GM19238 (cell line): ENCODE measurements around the gene INCENP.

Experiments used
- DNase-seq: peaks from one replicate; pipeline ENCODE4 v3.0.0; 2011; ENCODE audit warnings: low spot score; ENCODE audit not compliant: insufficient read length

Gene INCENP

DNA sequence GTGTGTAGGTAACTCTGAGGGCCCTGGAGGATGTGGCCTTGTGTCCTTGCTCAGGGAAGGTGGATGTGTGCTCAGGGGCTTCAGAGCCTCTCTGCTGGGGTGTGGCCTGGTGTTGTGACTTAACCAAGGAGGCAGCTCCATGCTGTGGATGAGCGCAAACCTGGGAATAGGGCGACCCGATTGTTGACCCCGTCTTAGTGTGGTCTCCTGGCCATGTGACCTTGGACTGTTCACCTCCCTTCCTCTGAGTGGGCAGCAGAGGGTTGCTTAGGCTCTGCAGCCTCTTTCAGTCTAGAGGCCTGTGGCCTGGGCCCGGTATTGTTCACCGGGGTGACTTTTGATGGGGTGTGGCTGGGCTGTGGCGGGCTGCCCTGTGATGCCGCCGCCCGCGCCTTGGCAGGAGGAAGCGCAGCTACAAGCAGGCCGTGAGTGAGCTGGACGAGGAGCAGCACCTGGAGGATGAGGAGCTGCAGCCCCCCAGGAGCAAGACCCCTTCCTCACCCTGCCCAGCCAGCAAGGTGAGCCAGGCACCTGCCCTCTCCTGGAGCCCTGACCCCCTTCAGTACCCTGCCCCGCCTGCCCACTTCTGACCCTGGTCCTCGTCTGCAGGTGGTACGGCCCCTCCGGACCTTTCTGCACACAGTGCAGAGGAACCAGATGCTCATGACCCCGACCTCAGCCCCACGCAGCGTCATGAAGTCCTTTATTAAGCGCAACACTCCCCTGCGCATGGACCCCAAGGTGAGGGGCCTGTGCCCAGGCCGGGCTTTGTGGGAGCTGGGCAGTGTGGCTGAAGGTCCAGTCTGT lies 16.7 kb downstream of the INCENP start:
- DNase-seq: no peak

DNA sequence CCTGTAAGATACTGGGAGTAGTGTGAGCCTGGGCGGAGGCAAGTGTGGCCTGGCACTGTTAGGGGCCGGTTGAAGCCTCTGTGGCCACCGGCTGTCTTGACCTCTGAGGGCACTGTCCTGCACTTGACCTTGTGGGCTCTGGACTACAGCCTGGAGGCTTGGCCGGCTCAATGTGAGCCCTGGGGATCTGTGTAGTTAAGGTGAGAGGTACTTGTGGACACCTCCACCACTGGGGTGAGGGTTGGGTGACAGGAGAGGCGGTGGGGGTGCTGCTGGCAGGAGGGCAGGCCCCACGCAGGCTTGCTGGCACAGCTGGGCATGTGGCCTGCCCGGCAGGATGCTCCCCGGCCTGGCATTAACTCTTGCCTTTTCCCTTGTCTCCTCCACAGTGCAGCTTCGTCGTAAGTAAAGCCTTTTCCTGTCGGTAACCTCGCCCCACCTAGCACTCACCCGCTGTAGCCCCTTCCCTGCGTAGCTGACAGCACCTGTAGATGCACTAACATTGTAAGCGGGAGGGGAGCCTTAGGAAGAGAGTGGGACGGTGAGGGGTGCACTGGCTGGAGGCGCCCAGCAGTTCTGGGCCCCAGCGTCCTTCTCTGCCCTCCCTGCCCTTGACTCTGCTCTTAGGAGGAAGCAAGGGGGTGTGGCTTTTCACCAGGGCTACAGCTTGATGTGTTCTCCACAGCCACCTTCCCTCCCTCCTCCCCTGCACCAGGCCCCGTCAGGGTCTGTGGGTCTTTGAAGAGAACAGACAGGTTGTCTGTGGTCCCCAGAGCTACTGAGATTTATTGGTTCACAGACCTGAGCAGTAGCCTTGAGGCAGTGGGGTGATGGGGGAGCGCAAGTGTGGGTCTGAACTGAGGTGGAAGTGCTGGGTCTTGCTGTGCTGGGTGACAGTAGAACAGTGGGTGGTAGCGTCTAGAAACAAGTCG lies 17.6 kb downstream of the INCENP start:
- no peak for DNase-seq

DNA sequence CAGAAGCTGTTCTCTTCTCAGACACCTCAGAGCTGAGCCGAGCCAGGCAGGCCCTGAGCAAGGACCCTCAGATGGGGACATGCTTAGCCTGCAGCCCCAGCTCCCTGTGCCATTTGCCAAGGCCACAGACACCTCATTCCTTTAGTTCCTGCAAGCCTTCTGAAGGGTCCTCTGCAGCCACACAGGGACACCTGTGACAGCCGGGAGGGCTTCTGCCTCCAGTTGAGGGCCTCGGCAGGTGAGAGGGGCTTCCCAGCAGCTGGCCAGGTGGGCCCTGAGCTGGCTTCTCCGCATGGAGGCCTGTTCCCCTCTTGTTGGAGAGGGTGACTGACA lies 18.2 kb downstream of the INCENP start:
- DNase-seq: no peak

DNA sequence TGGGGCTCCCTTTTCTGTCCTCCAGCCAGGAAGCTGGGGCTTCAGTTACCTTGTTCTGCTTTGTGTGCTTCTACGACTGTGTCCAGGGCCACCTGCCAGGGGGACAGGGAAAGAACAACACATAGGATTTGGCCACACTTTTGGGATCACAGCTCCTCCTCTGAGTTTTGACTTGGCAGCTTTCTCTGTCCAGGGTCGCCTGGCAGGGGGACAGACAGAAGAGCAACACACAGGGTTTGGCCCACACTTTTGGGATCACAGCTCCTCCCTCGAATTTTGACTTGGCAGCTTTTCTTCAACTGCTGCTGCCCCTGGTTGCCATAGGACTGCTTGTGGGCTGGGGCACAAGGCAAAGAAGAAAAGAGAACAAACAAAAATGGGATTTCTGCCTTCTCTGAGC lies 19.1 kb downstream of the INCENP start:
- no peak for DNase-seq

DNA sequence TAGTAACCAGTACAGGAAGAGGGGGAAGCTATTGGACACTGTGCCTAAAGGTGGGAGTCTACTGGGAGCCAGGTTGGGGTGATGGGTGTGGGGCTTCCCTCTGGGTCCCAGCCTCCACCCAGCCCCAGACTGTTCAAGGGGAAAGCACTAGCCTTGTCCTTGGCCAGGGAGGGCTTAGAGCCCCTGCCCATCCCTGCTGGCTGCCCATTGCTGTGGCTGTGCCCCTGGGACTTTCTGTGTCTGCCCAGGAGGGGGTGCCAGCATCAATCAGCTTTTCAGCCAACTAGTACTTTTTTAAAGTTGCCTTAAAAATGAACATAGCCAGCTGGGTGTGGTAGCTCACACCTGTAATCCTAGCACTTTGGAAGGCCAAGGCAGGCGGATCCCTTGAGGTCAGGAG lies 19.9 kb downstream of the INCENP start:
- no peak for DNase-seq

DNA sequence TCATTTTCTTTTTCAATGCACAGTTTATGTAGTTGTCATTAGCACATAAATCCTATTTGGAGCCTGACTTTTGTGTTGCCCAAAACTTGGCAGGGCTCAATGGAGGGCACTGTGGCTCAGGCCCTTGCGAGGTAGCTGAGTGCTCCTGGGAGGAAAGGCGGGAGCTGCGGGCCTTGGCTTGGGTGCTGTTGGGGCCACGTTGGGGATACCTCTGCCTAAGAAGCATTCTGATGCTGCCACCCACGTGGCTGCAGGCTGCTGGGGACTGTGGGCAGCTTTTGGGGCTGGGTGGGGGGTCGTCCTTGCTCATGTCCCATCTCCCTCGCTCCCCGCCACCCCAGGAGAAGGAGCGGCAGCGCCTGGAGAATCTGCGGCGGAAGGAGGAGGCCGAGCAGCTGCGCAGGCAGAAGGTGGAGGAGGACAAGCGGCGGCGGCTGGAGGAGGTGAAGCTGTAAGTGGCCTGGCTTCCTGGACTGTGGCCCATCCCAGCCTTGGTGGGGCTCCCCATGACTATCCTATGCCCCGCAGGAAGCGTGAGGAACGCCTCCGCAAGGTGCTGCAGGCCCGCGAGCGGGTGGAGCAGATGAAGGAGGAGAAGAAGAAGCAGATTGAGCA lies 20.9 kb downstream of the INCENP start:
- no peak for DNase-seq

DNA sequence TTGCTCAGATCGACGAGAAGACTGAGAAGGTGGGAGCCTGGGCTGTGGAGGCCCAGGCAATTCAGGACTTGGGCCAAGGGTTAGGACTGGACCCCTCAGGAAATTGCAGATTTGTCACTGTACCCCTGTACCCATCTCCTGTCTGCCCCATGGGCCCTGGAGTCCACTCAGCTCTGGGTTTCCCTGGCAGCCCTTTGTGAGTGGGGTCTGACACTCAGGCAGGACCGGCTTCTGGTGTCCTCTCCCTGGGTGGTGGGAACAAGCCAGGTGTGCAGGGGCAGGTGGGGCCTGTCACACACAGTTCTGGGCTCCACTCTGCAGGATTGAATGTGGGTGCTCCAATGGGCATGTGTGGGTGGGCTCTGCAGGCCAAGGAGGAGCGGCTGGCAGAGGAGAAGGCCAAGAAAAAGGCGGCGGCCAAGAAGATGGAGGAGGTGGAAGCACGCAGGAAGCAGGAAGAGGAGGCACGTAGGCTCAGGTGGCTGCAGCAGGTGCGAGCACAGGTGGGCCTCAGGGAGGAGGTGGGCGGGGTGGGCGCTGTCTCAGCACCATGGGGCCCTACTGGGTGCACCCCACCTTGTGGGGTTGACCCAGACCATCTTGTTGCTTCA lies 21.6 kb downstream of the INCENP start:
- no peak for DNase-seq

DNA sequence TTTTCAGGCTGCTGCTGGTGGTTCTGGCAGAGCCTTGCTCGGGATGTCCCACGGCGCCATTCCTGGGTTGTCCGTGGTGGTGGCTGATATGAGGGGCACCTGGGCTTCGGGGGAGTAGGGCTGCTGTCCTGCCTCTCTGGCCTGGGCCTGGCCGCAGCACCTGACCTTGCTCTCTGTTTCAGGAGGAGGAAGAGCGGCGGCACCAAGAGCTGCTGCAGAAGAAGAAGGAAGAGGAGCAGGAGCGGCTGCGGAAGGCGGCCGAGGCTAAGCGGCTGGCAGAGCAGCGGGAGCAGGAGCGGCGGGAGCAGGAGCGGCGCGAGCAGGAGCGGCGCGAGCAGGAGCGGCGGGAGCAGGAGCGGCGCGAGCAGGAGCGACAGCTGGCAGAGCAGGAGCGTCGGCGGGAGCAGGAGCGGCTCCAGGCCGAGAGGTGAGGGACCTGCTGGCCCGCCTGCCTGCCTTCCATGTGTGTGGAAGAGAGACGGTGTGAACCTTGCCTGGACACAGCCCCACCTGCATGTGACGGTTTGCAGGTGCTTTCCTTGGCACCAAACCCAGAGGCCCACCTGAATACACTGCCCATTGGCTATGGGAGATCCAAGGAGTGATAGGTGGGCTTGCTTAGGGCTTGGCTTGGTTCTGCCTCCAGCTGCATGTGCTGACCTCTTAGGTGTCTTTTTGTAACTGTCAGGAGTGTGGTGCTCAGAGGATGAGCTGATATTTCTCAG lies 22.8 kb downstream of the INCENP start:
- DNase-seq: no peak

DNA sequence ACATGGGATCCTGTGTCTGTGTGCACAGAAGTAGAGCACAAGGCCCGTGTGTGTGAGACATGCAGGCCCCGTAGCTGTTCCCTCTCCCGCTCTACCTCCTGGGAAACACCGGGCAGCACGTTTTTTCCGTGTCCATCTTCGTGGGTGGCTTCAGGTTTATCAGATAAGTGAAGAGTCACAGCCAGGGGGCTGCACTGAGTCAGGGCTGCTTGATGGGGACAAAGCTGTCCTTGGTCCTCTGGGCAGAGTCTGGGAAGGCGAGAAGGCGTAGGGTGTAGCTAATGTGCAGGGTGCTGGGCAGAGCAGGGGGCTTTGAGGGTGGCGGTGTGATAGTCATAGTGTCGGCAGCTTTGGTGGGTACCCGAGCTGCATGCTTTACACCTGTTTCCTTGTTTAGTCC lies 23.7 kb downstream of the INCENP start:
- DNase-seq: no peak

DNA sequence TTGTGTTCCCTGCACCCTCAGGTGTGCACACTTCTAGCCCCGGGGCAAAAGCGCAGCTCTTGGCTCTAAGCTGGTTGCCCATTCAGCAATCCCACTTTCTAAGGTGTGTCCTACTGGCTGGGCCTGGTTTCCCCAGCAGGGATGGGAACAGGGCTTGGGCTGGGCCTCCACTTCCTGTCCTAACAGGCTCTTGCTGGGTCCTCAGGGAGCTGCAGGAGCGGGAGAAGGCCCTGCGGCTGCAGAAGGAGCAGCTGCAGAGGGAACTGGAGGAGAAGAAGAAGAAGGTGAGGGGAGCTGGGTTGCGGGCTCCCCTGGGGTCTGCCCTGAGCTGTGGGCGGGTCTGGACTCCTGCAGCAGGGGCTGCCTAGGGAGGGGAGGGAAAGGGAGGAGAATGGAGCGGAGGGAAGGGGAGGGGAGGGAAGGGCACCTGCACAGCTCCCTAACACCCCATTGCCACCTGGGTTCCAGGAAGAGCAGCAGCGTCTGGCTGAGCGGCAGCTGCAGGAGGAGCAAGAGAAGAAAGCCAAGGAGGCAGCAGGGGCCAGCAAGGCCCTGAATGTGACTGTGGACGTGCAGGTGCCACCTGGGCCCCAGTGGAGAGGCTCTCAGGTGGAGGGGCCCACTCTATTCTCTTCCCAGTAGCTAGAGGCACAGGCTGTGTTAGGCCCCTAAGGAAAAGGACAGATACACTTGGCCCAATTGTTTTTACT lies 24.6 kb downstream of the INCENP start:
- DNase-seq: no peak

DNA sequence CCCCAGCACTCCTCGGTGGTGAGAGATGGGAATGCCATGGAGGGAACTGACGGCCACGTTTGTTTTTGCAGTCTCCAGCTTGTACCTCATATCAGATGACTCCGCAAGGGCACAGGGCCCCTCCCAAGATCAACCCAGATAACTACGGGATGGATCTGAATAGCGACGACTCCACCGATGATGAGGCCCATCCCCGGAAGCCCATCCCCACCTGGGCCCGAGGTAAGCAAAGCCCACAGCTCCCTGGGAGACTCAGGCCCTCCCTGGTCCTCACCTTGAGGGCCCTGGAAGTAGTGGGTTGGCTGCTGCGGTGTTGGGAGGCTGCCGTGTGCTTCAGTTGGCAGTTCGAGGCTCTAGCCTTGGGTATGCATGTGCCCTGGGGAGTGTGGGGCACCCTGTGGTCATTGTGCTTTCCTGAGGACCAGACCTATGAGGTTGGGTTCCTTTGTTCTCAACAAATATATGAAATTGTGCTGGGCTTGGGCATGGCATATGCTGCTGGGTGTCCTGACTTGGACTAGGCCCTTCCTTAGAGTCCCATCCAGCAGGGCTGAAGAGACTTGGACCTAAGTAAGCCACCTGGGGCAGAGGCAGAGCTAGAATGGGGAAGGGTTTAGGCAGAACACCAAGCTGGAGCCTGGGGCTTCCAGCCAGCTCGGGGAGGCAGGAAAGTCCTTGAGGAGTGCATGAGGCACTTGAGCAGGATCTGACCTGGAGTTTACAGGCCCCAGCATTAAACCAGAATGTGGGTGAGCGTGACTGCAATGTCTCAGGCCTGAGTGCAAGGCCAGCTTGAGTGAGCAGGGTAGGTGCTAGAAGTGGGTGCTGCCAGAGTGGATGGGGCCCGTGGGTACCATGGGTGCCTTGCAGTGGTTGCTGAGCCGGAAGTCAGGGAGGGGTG lies 26.4 kb downstream of the INCENP start:
- DNase-seq: no peak

DNA sequence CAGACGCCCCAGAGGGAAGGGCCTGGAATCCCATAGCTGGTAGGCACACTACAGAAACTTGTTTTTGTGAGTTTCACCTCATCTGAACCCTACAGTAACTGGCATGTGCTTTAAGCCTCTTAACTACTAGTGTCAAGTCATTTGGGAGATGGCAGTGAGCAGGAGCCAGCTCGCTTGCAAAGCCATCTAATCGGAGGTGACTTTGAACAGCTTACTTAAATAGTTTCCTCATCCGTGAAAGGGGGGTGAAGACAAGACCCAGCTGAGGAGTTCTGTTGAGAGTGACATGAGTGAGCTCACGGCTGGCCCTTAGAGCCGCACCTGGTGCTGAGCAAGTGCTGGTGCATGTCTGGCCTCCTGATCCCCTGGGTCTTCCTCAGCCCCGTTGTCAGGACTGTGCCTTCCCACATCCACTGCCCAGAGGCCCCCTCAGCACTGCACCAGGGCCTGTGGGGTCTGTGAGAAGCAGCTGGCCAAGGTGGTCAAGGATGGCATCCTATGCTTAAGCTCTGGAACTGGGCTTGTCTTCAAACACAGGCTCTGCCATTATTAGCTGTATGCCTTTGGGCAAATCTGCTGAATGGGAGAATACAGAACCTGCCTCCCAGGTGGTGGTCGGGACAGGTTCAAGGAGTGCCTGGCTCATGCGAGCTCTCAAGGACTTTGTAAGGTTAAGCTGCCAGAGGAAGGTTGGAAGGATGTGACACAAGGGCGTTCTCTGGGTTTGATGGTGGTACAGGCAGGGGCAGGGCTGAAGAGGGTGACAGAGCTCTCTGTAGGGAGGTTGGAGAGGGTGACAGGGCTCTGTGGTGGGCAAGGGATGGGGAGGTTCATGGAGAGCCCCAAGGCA lies 27.3 kb downstream of the INCENP start:
- no peak for DNase-seq

DNA sequence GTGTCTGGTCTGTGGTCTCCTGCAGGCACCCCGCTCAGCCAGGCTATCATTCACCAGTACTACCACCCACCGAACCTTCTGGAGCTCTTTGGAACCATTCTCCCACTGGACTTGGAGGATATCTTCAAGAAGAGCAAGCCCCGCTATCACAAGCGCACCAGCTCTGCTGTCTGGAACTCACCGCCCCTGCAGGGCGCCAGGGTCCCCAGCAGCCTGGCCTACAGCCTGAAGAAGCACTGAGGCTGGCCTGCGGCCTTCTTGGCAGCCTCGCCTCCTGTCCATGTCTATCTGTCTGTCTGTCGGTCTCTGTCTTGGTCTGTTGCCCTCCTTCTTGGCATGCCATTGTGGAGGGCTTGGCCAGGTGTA lies 27.9 kb downstream of the INCENP start:
- no peak for DNase-seq

DNA sequence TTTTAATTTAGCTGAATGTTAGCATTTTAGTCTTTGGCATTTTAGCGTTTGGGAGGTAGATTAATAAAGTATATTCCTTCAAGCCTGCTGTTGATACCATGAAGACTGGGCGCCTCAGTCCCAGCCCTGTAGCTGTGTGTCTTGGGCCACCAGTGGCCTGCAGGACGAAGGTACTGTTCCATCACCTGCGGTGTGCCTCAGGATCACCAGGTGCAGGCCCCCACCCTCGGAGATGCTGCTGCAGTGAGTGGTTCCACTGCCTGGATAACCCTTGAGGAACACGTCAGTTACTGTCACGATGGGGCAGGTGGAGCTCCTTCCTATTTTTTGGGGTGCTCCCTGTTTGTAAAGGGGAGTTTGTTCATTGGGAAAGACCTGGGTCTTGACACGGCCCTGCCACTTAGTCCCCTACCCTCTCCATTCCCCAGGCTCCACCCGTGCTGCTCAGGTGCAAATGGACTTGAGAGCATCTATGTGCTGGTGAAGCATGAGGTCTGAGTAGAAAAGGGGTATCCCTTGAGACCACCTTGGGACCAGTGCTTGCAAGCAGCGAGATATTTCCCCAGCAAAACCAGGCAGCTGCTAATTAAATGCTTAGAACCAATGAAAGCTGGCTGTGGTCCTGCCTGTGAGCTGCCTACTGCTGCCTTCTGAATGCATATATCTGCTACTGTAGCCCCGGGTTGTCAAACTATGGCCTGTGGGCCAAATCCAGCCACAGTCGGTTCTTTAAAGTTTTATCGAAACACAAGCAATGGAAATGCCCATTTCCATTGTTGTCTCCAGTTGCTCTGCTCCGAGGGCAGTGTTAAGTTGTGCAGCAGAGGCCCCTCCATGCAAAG lies 28.7 kb downstream of the INCENP start:
- DNase-seq: no peak

DNA sequence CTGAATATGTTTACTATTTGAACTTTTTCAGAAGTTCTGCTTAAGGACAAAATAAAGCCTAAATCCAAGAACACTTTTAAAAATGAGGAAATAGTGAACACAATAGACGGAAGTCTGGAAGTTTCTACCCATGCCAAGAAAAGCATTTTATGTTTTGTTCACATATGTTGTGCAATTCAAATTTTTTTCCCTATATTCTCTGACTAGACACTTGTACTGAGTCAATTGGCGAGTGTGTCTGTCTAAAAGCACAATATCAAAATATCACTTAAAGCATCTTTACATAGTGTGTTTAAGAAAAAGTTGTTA lies 29.2 kb downstream of the INCENP start:
- DNase-seq: no peak

DNA sequence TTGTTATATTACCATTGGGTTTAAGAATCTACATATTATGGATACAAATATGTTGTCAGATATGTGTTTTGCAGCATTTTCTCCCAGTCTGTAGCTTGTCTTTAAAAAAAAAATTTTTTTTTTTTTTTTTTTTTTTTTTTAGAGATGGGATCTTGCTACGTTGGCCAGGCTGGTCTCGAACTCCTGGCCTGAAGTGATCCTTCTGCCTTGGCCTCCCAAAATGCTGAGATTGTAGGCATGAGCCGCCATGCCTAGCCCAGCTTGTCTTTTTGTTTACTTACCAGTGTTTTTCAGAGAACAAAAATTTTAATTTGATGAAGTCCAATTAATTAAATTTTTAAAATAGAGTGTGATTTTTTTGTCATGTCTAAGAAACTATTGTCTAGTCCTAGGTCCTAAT lies 29.8 kb downstream of the INCENP start:
- no peak for DNase-seq

DNA sequence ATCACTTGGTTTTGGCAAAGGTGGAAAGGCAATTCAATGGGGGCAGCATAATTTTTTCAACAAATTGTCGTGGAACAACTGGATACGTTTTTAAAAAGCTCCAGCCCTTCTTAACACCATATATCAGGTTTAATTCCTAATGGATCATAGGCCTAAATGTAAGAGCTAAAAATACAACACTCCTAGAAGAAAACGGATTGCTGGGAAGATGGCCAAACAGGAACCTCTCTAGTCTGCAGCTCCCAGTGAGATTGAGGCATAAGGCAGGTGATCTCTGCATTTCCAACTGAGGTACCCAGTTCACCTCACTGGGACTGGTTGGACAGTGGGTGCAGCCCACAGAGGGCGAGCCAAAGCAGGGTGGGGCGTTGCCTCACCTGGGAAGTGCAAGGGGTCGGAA lies 33.8 kb downstream of the INCENP start:
- DNase-seq: no peak

DNA sequence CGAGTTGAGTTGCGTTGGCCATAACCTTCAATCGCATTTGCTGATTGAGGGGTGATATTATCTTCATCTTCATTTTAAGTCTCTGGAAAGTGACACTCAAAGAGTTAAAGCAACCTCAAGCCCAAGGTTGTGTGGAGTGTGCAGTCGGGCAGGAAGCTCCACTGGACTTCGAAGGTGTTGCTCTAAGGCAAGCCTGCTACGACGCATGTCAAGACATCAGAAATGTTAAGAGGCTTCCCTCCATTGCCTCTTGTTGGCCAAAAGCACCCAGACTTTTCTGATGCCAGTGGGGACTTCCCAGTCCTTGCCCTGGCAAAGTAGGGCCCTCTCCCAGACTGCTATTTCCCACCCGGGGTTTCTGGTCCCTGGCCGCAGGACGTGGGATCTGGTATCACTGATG lies 42.6 kb downstream of the INCENP start:
- DNase-seq: no peak
